HL-60 (cell line): Measurements from ENCODE around the gene SENP8.

Source experiments
- DNase-seq, 2 experiments: peaks; one replicate each; pipeline ENCODE4 v3.0.0-alpha.2; 2010 to 2020; ENCODE audit warnings: low read depth in 1 of 2, low spot score in 1 of 2
- H3K27ac ChIP-seq: fragments of 250-450 bp; sonication (Bioruptor Pico); replicated peaks from 2 replicates; pipeline ENCODE4 v1.5.1; 2020; ENCODE audit warnings: mild to moderate bottlenecking, moderate library complexity
- H3K27me3 ChIP-seq: fragments of 250-450 bp; sonication (Bioruptor Pico); 2 replicates; pipeline ENCODE4 v1.5.1; 2021; ENCODE audit warnings: mild to moderate bottlenecking, moderate library complexity; ENCODE audit not compliant: insufficient read depth, poor library complexity, severe bottlenecking
- H3K4me3 ChIP-seq: replicated peaks from 2 replicates; pipeline ENCODE4 v1.5.1; 2011; ENCODE audit warnings: mild to moderate bottlenecking, control low read depth, low read length; ENCODE audit not compliant: insufficient read depth
- CTCF ChIP-seq: IDR thresholded peaks from one replicate; pipeline ENCODE4 v1.5.1; 2011; ENCODE audit warnings: low read length, control low read depth, inconsistent platforms; ENCODE audit not compliant: insufficient read depth
- GABPA ChIP-seq: IDR thresholded peaks from 2 replicates; pipeline ENCODE4 v1.6.1; 2012; ENCODE audit warnings: low read depth
- POLR2AphosphoS5 ChIP-seq: IDR thresholded peaks from 2 replicates; pipeline ENCODE4 v1.6.1; 2012; ENCODE audit warnings: low read depth
- REST ChIP-seq: IDR thresholded peaks from 2 replicates; pipeline ENCODE4 v1.6.1; 2012; ENCODE audit warnings: low read depth; ENCODE audit not compliant: insufficient replicate concordance
- SPI1 ChIP-seq: IDR thresholded peaks from 2 replicates; pipeline ENCODE4 v1.6.1; 2012; ENCODE audit warnings: low read depth, mild to moderate bottlenecking, borderline replicate concordance

Gene SENP8

DNA sequence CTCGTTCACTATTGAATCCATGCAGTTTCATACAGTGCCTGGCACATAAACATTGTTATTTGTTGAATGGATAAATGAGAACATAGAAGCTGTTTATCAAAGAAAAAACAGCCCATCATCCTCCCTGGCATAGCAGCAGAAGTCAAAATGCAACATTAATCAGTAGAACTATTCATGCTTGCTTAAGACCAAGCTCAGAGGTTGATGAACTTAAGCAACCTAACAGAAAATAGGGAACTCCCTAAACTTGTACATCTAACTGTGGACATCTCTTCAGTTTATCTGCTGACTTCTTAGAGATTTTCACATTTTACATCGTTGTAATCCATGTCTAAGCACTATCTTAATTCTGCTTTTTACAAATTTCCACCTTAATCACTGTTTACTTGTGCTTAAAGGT is 29.2 kb downstream of the SENP8 start:
- no peak overlapping the region for H3K4me3 ChIP-seq
- H3K27ac ChIP-seq, result no peak overlapping the region
- TF ChIP-seq SPI1 (peak; percentile 74; the same call in 1 of the 2 replicates), CTCF (no peak), POLR2AphosphoS5 (no peak), GABPA (no peak), REST (no peak)
- no peaks in the 10 kb centered on the region for H3K27me3 ChIP-seq
- DNase-seq, result no peak

DNA sequence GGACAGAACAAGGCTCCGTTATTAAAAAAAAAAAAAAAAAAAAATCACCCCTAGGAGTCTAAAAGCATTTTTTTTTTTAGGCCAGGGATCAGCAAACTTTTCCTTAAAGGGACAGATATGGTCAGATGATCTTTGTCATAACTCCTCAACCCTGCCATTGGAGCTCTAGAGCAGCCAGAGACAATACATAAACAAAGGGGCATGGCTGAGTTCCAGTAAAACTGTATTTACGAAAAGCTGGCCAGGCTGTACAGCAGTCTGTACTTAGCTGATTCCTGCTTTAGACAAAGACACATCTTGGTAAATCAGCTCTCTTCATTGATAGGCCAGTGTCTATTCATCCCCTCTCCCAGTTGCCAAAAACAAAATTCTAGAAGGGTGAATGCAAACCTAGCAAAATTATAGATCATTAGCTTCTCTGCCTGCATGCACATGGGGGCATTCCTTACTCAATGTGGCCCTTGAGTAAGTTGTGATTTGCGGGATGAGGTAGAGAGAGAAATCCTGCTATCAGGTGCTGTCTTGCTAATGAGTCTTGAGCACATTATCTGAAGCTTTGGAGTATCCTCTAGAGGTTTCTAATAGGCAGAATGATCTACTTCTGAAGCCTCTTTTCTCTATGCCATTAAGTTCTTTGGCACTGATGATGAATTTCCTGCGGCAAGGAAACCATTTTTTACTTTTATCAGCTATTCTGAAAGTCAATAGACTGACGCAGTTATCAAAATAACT is 35.2 kb downstream of the SENP8 start:
- H3K27me3 ChIP-seq, result no peaks in the 10 kb centered on the region
- no peak overlapping the region for H3K27ac ChIP-seq
- TF ChIP-seq GABPA, result no peak
- no peak for TF ChIP-seq CTCF
- H3K4me3 ChIP-seq, result no peak overlapping the region
- DNase-seq, result no peak

DNA sequence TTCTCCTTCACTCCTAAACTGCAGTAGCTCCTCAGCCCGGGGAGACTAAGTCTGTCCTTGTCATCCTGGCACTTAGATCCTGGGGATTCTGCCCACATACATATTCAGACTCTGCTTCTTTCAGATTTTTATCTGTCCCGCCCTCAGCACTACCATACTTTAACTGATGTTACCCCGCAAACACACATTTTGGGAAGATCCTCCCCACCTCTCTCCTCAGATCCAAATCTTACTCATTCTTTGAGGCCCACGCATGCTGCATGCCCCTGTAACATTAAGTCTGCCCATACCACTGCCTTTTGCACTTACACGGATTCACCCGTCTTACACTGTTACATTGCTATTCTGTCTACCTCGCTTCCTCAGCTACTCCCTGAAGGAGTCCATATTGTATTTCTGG is 36.1 kb downstream of the SENP8 start:
- no peaks in the 10 kb centered on the region for H3K27me3 ChIP-seq
- H3K27ac ChIP-seq, result no peak overlapping the region
- H3K4me3 ChIP-seq, result no peak overlapping the region
- no peak for TF ChIP-seq GABPA
- no peak for TF ChIP-seq POLR2AphosphoS5
- no peak for TF ChIP-seq SPI1
- no peak for TF ChIP-seq REST
- TF ChIP-seq CTCF, result no peak
- no peak for DNase-seq

DNA sequence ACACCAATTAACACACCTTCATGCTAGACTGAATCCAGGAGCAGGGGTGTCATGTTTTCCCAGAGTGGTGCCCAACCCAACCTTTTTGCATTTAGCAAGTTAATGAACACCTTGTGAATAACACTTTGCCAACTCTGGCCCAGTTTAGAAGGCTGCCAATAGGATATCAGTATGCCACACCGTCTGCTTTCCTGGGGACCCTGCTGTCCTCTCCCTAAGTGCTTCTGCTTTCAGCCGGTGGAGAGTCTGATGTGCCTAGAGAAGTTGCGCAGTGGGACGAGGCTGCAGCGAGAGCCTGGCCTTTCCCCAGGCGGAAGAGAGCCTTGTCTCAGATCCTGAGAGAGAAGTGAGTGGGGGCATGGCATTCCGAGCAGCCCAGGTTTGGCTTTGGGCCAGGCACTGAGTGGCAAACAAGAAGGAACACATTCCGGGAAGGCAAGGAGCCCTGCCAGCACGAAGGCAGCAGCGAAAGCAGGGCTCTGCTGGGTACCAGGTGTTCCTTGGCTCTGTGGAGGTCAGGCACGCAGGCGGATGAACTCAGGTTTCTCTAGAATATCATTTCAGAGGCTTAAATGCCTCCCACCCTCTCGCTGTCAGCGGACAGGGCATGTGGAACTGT is 36.9 kb downstream of the SENP8 start:
- Histone ChIP-seq H3K4me3 (no peak overlapping the region), H3K27ac (no peak overlapping the region), H3K27me3 (no peaks in the 10 kb centered on the region)
- TF ChIP-seq GABPA (no peak), POLR2AphosphoS5 (no peak), CTCF (no peak), SPI1 (no peak), REST (no peak)
- peak in 1 of 2 experiments; percentile 16 for DNase-seq
